ENCODE data around the gene KIT.

KIT gene

DNA sequence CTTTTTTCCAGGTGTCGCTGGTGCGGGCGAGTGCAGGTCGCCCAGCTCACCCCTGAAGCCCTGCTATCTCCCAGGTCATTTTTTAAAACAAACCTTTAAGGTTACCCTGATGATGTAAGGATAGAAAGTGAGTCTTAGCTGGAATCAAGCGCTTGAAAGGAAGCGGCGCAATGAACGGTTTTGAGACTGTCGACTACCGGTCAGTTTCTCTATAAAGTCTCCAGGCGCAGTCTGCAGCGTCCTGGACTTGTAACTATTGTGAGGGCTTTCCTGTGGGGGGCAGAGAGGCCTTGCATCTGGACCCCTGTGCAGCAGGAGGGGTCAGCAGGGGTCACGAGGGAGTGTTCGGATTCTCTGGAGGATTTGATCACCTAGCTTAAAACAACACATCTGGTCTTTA lies 1.6 kb downstream of the KIT start:
- DNase-seq (ENCODE audit: low read depth), result peak; percentile 25
- TF ChIP-seq CTCF (conservative IDR thresholded peaks at IDR 0.05; ENCODE audit: control insufficient read depth, insufficient read depth, low read depth, low read length), result no peak
- peak overlapping the region; percentile 44 for H3K4me3 ChIP-seq (ENCODE audit: control insufficient read depth, low read depth, low read length)

GRCh38 chr4:54659749-54660535 lies 2.2 kb downstream of the KIT start:
- DNase-seq (ENCODE audit: low read depth), result no peak
- no peak for TF ChIP-seq CTCF (conservative IDR thresholded peaks at IDR 0.05; ENCODE audit: control insufficient read depth, insufficient read depth, low read depth, low read length)
- H3K4me3 ChIP-seq (ENCODE audit: control insufficient read depth, low read depth, low read length), result no peak overlapping the region

DNA sequence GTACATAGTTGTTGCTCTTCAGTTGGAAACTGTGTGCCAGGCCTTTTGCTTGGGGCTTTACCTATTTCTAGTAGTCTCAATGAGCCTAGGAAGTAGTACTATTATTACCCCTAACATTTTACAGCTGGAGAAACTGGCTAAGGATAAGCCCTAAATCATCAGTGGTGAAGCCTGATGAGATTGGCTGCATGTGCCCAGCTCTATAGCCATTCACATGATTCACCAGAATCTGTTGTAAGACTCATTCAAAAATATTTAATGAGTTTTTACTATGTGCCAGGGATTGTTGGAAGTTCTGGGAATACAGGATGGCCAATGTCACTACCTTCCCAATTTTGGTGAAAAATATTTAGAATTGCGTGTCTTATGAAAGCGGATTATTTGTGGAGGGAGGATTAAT lies 2.8 kb downstream of the KIT start:
- peak; percentile 69 for DNase-seq (ENCODE audit: low read depth)
- no peak overlapping the region for H3K4me3 ChIP-seq (ENCODE audit: control insufficient read depth, low read depth, low read length)
- no peak for TF ChIP-seq CTCF (conservative IDR thresholded peaks at IDR 0.05; ENCODE audit: control insufficient read depth, insufficient read depth, low read depth, low read length)

- TF ChIP-seq CTCF (conservative IDR thresholded peaks at IDR 0.05; ENCODE audit: control insufficient read depth, insufficient read depth, low read depth, low read length), result no peak
- H3K4me3 ChIP-seq (ENCODE audit: control insufficient read depth, low read depth, low read length), result no peak overlapping the region
- DNase-seq (ENCODE audit: low read depth), result peak; percentile 91
These were observed 3.4 kb downstream of the KIT start for GRCh38 chr4:54661169-54661568.

DNA sequence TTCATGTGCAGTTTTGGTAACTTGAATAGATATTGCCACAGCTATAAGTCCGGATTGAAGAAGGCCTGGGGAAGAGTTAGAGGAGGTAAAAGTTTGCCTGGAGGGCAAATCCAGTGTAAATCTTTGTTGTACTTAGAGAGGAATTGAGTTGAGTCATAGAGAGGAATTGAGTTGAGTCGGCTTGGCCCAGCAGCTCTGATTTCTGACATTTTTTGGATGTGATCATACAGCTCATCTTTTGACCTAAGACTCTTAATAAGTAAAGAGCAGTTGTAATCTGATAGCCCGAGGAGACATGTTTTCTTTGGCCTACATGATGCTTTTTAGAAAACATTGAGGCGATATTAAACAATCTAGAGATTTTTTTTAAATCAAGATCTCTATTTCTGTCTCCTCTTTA lies 3.9 kb downstream of the KIT start:
- no peak overlapping the region for H3K4me3 ChIP-seq (ENCODE audit: control insufficient read depth, low read depth, low read length)
- DNase-seq (ENCODE audit: low read depth), result peak; percentile 96
- TF ChIP-seq CTCF (conservative IDR thresholded peaks at IDR 0.05; ENCODE audit: control insufficient read depth, insufficient read depth, low read depth, low read length), result no peak

GRCh38 chr4:54662123-54662522 lies 4.4 kb downstream of the KIT start:
- no peak overlapping the region for H3K4me3 ChIP-seq (ENCODE audit: control insufficient read depth, low read depth, low read length)
- DNase-seq (ENCODE audit: low read depth), result no peak
- no peak for TF ChIP-seq CTCF (conservative IDR thresholded peaks at IDR 0.05; ENCODE audit: control insufficient read depth, insufficient read depth, low read depth, low read length)
